Mesenchymal stem cell (in vitro differentiated cells and primary cell): ENCODE measurements around the gene CNIH3.

ENCODE experiments used
- DNase-seq: peaks from one replicate; pipeline ENCODE4 v3.0.0-alpha.2; 2013
- H2AFZ ChIP-seq: one replicate; pipeline ENCODE4 v1.6.1; 2013; ENCODE audit warnings: low read depth, mild to moderate bottlenecking, control low read depth, inconsistent platforms, low read length, moderate library complexity
- H2AK5ac ChIP-seq: 2 replicates; pipeline ENCODE4 v1.6.1; 2013; ENCODE audit warnings: low read length, moderate library complexity, mild to moderate bottlenecking, inconsistent platforms; ENCODE audit not compliant: severe bottlenecking
- H2BK120ac ChIP-seq: one replicate; pipeline ENCODE4 v1.6.1; 2013; ENCODE audit warnings: low read depth, mild to moderate bottlenecking, inconsistent platforms, low read length, moderate library complexity
- H2BK12ac ChIP-seq, 2 experiments: one replicate each; pipeline ENCODE4 v1.6.1; 2013; ENCODE audit warnings: inconsistent platforms in 2 of 2, low read length in 2 of 2, mild to moderate bottlenecking in 2 of 2, moderate library complexity in 2 of 2, control low read depth in 1 of 2
- H2BK15ac ChIP-seq: one replicate; pipeline ENCODE4 v1.6.1; 2013; ENCODE audit warnings: mild to moderate bottlenecking, low read depth, inconsistent platforms; ENCODE audit not compliant: poor library complexity, severe bottlenecking
- H2BK5ac ChIP-seq: 2 replicates; pipeline ENCODE4 v1.6.1; 2013; ENCODE audit warnings: low read depth, mild to moderate bottlenecking, low read length, control low read depth, inconsistent platforms; ENCODE audit not compliant: poor library complexity, severe bottlenecking
- H3K14ac ChIP-seq, 2 experiments: one replicate each; pipeline ENCODE4 v1.6.1; 2013; ENCODE audit warnings: inconsistent platforms in 2 of 2, low read length in 2 of 2, control low read depth in 1 of 2, mild to moderate bottlenecking in 1 of 2, moderate library complexity in 1 of 2
- H3K18ac ChIP-seq, 2 experiments: one replicate each; pipeline ENCODE4 v1.6.1; 2013; ENCODE audit warnings: inconsistent platforms in 2 of 2, low read length in 2 of 2, control low read depth in 1 of 2, low read depth in 1 of 2, mild to moderate bottlenecking in 1 of 2
- H3K23ac ChIP-seq, 2 experiments: one replicate each; pipeline ENCODE4 v1.6.1; 2013; ENCODE audit warnings: inconsistent platforms in 2 of 2, low read length in 2 of 2, mild to moderate bottlenecking in 2 of 2, moderate library complexity in 2 of 2, control low read depth in 1 of 2
- H3K27ac ChIP-seq: 2 replicates; pipeline ENCODE4 v1.5.1; 2013; ENCODE audit warnings: mild to moderate bottlenecking, moderate library complexity, low read length, control low read depth, inconsistent platforms; ENCODE audit not compliant: poor library complexity, severe bottlenecking
- H3K27me3 ChIP-seq, 2 experiments: 2 replicates each; pipeline versions ENCODE4 v1.6.1 to v1.7.0; 2013; ENCODE audit warnings: low read length in 2 of 2, mild to moderate bottlenecking in 2 of 2, moderate library complexity in 2 of 2, control low read depth in 1 of 2, inconsistent platforms in 1 of 2; ENCODE audit not compliant: control insufficient read depth in 1 of 2, insufficient read depth in 1 of 2
- H3K36me3 ChIP-seq, 2 experiments: 2 replicates each; pipeline versions ENCODE4 v1.6.1 to v1.7.0; 2013; ENCODE audit warnings: low read length in 2 of 2, control low read depth in 1 of 2, inconsistent platforms in 1 of 2, low read depth in 1 of 2, mild to moderate bottlenecking in 1 of 2; ENCODE audit not compliant: insufficient read depth in 2 of 2, control insufficient read depth in 1 of 2
- H3K4ac ChIP-seq, 2 experiments: one replicate each; pipeline ENCODE4 v1.6.1; 2013; ENCODE audit warnings: inconsistent platforms in 2 of 2, low read length in 2 of 2, mild to moderate bottlenecking in 2 of 2, moderate library complexity in 2 of 2, control low read depth in 1 of 2, low read depth in 1 of 2
- H3K4me1 ChIP-seq: 2 replicates; pipeline ENCODE4 v1.6.1; 2013; ENCODE audit warnings: low read depth, low read length, control low read depth; ENCODE audit not compliant: control insufficient read depth, insufficient read depth
- H3K4me2 ChIP-seq: 2 replicates; pipeline ENCODE4 v1.6.1; 2013; ENCODE audit warnings: low read length, mild to moderate bottlenecking, inconsistent platforms; ENCODE audit not compliant: poor library complexity, severe bottlenecking
- H3K4me3 ChIP-seq, 2 experiments: 2 replicates each; pipeline versions ENCODE4 v1.5.1 to v1.7.0; 2013; ENCODE audit warnings: low read length in 2 of 2, mild to moderate bottlenecking in 2 of 2, control low read depth in 1 of 2, low read depth in 1 of 2; ENCODE audit not compliant: insufficient read depth in 1 of 2
- H3K79me1 ChIP-seq: replicated peaks from 2 replicates; pipeline ENCODE4 v1.6.1; 2013; ENCODE audit warnings: mild to moderate bottlenecking, control low read depth, low read length, inconsistent platforms; ENCODE audit not compliant: poor library complexity, severe bottlenecking
- H3K9ac ChIP-seq: 2 replicates; pipeline ENCODE4 v1.7.0; 2013; ENCODE audit warnings: mild to moderate bottlenecking, low read length, moderate library complexity
- H3K9me3 ChIP-seq: 2 replicates; pipeline ENCODE4 v1.7.0; 2013; ENCODE audit warnings: mild to moderate bottlenecking, low read length; ENCODE audit not compliant: control insufficient read depth
- H4K8ac ChIP-seq: one replicate; pipeline ENCODE4 v1.6.1; 2013; ENCODE audit warnings: inconsistent platforms, mild to moderate bottlenecking, low read length, moderate library complexity
- H4K91ac ChIP-seq: one replicate; pipeline ENCODE4 v1.6.1; 2013; ENCODE audit warnings: mild to moderate bottlenecking, low read length, inconsistent platforms
- WGBS: methylation state at CpG from one replicate; pipeline ENCODE4 v1.1.7; 2013; ENCODE audit warnings: mixed read lengths; 5-methylcytosine and 5-hydroxymethylcytosine counted together

CNIH3 gene

DNA sequence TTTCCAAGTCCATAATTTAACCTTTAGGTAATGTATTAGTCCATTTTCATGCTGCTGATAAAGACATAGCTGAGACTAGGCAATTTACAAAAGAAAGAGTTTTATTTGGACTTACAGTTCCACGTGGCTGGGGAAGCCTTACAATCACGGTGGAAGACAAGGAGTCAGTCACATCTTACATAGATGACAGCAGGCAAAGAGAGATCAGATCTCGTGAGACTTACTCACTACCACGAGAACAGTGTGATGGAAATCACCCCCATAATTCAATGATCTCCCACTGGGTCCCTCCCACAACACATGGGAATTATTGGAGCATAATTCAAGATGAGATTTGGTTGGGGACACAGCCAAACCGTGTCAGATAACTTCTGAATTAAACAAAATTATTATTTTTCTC, 44.0 kb downstream of the CNIH3 start:
- Histone ChIP-seq H3K18ac (no peak overlapping the region), H2AK5ac (no peak overlapping the region), H3K9me3 (no peaks in the 10 kb centered on the region), H2BK5ac (no peak overlapping the region), H3K4ac (peak overlapping the region in 1 of 2 experiments; percentile 4), H4K91ac (no peak overlapping the region), H3K79me1 (peaks cover 20% of the 10 kb centered on the region), H3K27me3 (no peaks in the 10 kb centered on the region), H3K14ac (no peak overlapping the region), H2BK12ac (no peak overlapping the region), H3K27ac (no peak overlapping the region), H2AFZ (no peak overlapping the region), H3K4me3 (no peak overlapping the region), H3K4me2 (no peak overlapping the region), H3K36me3 (peaks cover 0 to 70% of the 10 kb centered on the region in 2 experiments), H2BK15ac (no peak overlapping the region), H4K8ac (no peak overlapping the region), H3K23ac (no peak overlapping the region), H3K4me1 (no peaks in the 10 kb centered on the region), H3K9ac (no peak overlapping the region), H2BK120ac (no peak overlapping the region)
- no peak for DNase-seq
- WGBS: 89% methylated on average over 5 of the region's 5 CpGs

DNA sequence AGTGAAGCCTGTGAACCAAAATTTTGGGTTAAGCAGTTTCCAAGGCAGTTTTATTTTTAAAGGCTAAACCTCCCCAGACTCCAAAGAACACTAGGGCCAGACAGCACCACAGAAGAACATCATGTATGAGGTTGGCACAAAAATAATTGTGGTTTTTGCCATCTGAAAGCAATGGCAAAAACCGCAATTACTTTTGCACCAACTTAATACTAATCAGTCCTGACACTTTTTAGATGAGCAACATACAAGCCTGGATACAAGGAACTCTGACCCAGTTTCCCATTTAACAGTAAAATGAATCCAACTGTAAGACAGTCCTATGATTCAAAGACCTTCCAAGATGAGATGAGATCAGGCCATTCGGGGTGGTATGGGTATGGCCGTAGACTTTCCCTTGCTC, 46.8 kb downstream of the CNIH3 start:
- Histone ChIP-seq H3K9ac (no peak overlapping the region), H4K91ac (no peak overlapping the region), H3K27ac (no peak overlapping the region), H3K18ac (no peak overlapping the region), H3K27me3 (no peaks in the 10 kb centered on the region), H3K36me3 (peaks cover 0 to 75% of the 10 kb centered on the region in 2 experiments), H3K4me3 (no peak overlapping the region), H2BK15ac (no peak overlapping the region), H2BK12ac (no peak overlapping the region), H2AK5ac (no peak overlapping the region), H2AFZ (no peak overlapping the region), H3K14ac (no peak overlapping the region), H2BK5ac (no peak overlapping the region), H3K9me3 (no peaks in the 10 kb centered on the region), H3K4me1 (no peaks in the 10 kb centered on the region), H3K79me1 (peaks cover 14% of the 10 kb centered on the region), H3K4ac (no peak overlapping the region), H4K8ac (no peak overlapping the region), H3K4me2 (no peak overlapping the region), H3K23ac (no peak overlapping the region), H2BK120ac (no peak overlapping the region)
- no peak for DNase-seq
- WGBS: 100% methylated on average over 3 of the region's 3 CpGs

DNA sequence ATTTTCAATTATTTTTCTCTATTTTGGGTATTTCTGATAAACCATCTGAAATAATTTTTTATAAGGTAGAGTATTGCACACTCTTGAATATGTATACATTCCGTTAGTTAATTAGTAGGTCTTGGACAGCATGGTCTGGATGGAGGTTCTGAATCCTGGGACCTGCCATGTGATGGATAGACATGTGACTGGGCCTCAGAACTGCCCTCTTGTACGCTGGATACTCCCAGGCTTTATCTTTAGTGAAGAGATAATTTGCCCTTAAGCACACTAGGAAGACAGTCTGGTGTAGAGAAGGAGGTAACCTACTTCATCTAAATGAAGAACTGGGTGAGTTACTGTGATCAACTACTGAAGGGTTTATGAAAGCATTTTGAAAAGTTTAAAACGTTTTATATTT, 48.9 kb downstream of the CNIH3 start:
- Histone ChIP-seq H3K18ac (no peak overlapping the region), H4K91ac (no peak overlapping the region), H3K14ac (no peak overlapping the region), H3K4me1 (peaks cover 6% of the 10 kb centered on the region), H3K27ac (no peak overlapping the region), H3K4me2 (no peak overlapping the region), H3K9ac (no peak overlapping the region), H3K4me3 (no peak overlapping the region), H3K27me3 (no peaks in the 10 kb centered on the region), H2AFZ (no peak overlapping the region), H3K4ac (no peak overlapping the region), H3K36me3 (peaks cover 0 to 94% of the 10 kb centered on the region in 2 experiments), H2BK5ac (no peak overlapping the region), H2BK15ac (no peak overlapping the region), H3K23ac (no peak overlapping the region), H3K79me1 (peaks cover 16% of the 10 kb centered on the region), H2AK5ac (no peak overlapping the region), H2BK120ac (no peak overlapping the region), H4K8ac (no peak overlapping the region), H2BK12ac (no peak overlapping the region), H3K9me3 (no peaks in the 10 kb centered on the region)
- no peak for DNase-seq
- WGBS: 88% methylated on average over 3 of the region's 3 CpGs

DNA sequence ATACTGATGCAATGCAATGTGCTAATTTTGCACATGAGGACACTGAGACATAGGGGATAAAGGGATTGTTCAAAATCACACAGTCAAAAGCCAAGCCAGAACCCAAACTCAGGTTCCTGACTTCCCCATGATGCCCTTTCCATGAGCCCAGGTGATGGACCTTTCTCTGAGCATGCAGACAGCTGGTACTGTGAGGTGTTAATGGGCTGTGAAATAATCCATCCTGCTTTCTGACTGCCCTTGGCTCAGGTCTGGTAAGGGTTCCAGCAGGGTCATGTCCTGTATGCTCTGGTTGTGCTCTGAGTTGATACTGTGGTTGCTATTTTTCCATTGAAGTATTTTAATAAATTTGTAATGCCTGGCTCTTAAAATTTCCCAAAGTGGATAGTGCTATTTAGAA, 50.0 kb downstream of the CNIH3 start:
- Histone ChIP-seq H2BK12ac (no peak overlapping the region), H3K9me3 (no peaks in the 10 kb centered on the region), H3K9ac (no peak overlapping the region), H2BK5ac (no peak overlapping the region), H3K4me3 (no peak overlapping the region), H4K8ac (no peak overlapping the region), H4K91ac (no peak overlapping the region), H3K27ac (no peak overlapping the region), H3K4me2 (no peak overlapping the region), H3K23ac (peak overlapping the region in 1 of 2 experiments; percentile 50), H2BK15ac (no peak overlapping the region), H3K18ac (no peak overlapping the region), H3K27me3 (no peaks in the 10 kb centered on the region), H3K14ac (no peak overlapping the region), H3K4ac (no peak overlapping the region), H2AFZ (no peak overlapping the region), H3K36me3 (peaks cover 0 to 92% of the 10 kb centered on the region in 2 experiments), H2AK5ac (no peak overlapping the region), H3K79me1 (peaks cover 20% of the 10 kb centered on the region), H3K4me1 (peaks cover 6% of the 10 kb centered on the region), H2BK120ac (no peak overlapping the region)
- no peak for DNase-seq
